Activated naive CD8-positive, alpha-beta T cell treated with anti-CD3 and anti-CD28 coated beads, Interleukin-2, amount 10 ng/mL, durations not matched to agents 7 days and 5 days (primary cell): ENCODE measurements around the gene ANKS1A. TPM values are rescaled to one million over a fixed set of nuclear protein-coding genes. Genes with fewer than 3 reads are reported as not detected.

ENCODE experiments used
- ATAC-seq: fragments of 150-1000 bp; cut with Tn5 transposase; one replicate; pipeline ENCODE4 v1.10.0; 2021; ENCODE audit warnings: low read depth, moderate library complexity
- POLR2A ChIA-PET: fragments of 350-600 bp; sonication (Branson Sonifier 250); formaldehyde crosslinking; loops from one replicate; lab custom pipeline; 2021; ENCODE audit warnings: antibody characterized with exemption; lab: Charles Lee
- DNase-seq: peaks from one replicate; pipeline ENCODE4 v3.0.0; 2021
- H3K27ac Mint-ChIP-seq: one replicate; pipeline ENCODE4 v1.8.0; 2022; ENCODE audit warnings: mild to moderate bottlenecking, mixed read lengths
- H3K27me3 Mint-ChIP-seq: one replicate; pipeline ENCODE4 v1.8.0; 2022; ENCODE audit warnings: mild to moderate bottlenecking, moderate library complexity, mixed read lengths
- H3K36me3 Mint-ChIP-seq: one replicate; pipeline ENCODE4 v1.8.0; 2021; ENCODE audit warnings: mild to moderate bottlenecking, mixed read lengths
- H3K4me1 Mint-ChIP-seq: one replicate; pipeline ENCODE4 v1.8.0; 2021; ENCODE audit warnings: mixed read lengths
- H3K4me3 Mint-ChIP-seq: one replicate; pipeline ENCODE4 v1.8.0; 2022; ENCODE audit warnings: mild to moderate bottlenecking, moderate library complexity, mixed read lengths
- H3K9me3 Mint-ChIP-seq: one replicate; pipeline ENCODE4 v1.8.0; 2021; ENCODE audit warnings: mixed read lengths
- total RNA-seq, 2 experiments: library from RNA; stranded (reverse); gene quantifications; one replicate each; pipeline ENCODE4 v1.2.3, GENCODE V29; 2021

The ANKS1A gene
- total RNA-seq, 2 experiments from 2014 or later = 8.1 to 9.3 TPM

- DNase-seq = no peak
- Mint-ChIP-seq H3K9me3 (no peaks in the 10 kb centered on the region), H3K27ac (no peak overlapping the region), H3K4me3 (no peak overlapping the region), H3K4me1 (peaks cover 16% of the 10 kb centered on the region), H3K27me3 (no peaks in the 10 kb centered on the region), H3K36me3 (no peaks in the 10 kb centered on the region)
- no peak for ATAC-seq
- POLR2A ChIA-PET = no interaction called here
Measured at GRCh38 chr6:35044761-35045421, 155.8 kb downstream of the ANKS1A start.

- H3K9me3 Mint-ChIP-seq = no peaks in the 10 kb centered on the region
- DNase-seq = no peak
- POLR2A ChIA-PET = no interaction called here
- H3K4me3 Mint-ChIP-seq = no peak overlapping the region
- no peaks in the 10 kb centered on the region for H3K36me3 Mint-ChIP-seq
- no peaks in the 10 kb centered on the region for H3K27me3 Mint-ChIP-seq
- no peak overlapping the region for H3K27ac Mint-ChIP-seq
- ATAC-seq = no peak
- H3K4me1 Mint-ChIP-seq = peaks cover 16% of the 10 kb centered on the region
Measured at GRCh38 chr6:35046103-35046502, 157.0 kb downstream of the ANKS1A start.

GRCh38 chr6:35046862-35047261 is 157.8 kb downstream of the ANKS1A start:
- H3K27ac Mint-ChIP-seq = no peak overlapping the region
- no peak overlapping the region for H3K4me3 Mint-ChIP-seq
- peaks cover 16% of the 10 kb centered on the region for H3K4me1 Mint-ChIP-seq
- POLR2A ChIA-PET = no interaction called here
- no peak for DNase-seq
- H3K36me3 Mint-ChIP-seq = no peaks in the 10 kb centered on the region
- no peaks in the 10 kb centered on the region for H3K27me3 Mint-ChIP-seq
- no peak for ATAC-seq
- H3K9me3 Mint-ChIP-seq = no peaks in the 10 kb centered on the region

GRCh38 chr6:35047265-35048011 is 158.4 kb downstream of the ANKS1A start:
- H3K36me3 Mint-ChIP-seq = no peaks in the 10 kb centered on the region
- peaks cover 16% of the 10 kb centered on the region for H3K4me1 Mint-ChIP-seq
- POLR2A ChIA-PET = interaction anchor here (0.8 kb wide), 1 partner anchor 11 kb away, joined by 3 read pairs; no protein-coding TSS in a partner anchor
- ATAC-seq (no peak), DNase-seq (no peak)
- peak overlapping the region; percentile 11 for H3K4me3 Mint-ChIP-seq
- no peaks in the 10 kb centered on the region for H3K9me3 Mint-ChIP-seq
- H3K27ac Mint-ChIP-seq = no peak overlapping the region
- no peaks in the 10 kb centered on the region for H3K27me3 Mint-ChIP-seq

GRCh38 chr6:35048031-35048613 is 159.1 kb downstream of the ANKS1A start:
- DNase-seq = no peak
- Mint-ChIP-seq H3K4me3 (no peak overlapping the region), H3K36me3 (no peaks in the 10 kb centered on the region), H3K27me3 (no peaks in the 10 kb centered on the region), H3K27ac (no peak overlapping the region), H3K9me3 (no peaks in the 10 kb centered on the region), H3K4me1 (peaks cover 16% of the 10 kb centered on the region)
- ATAC-seq = no peak
- POLR2A ChIA-PET = interaction anchor here (0.8 kb wide), 1 partner anchor 10 kb away, joined by 3 read pairs; no protein-coding TSS in a partner anchor

- peak; percentile 75 for ATAC-seq
- Mint-ChIP-seq H3K4me3 (no peak overlapping the region), H3K27ac (no peak overlapping the region), H3K4me1 (peaks cover 16% of the 10 kb centered on the region), H3K9me3 (no peaks in the 10 kb centered on the region), H3K36me3 (no peaks in the 10 kb centered on the region), H3K27me3 (no peaks in the 10 kb centered on the region)
- POLR2A ChIA-PET = no interaction called here
- peak; percentile 46 for DNase-seq
Measured at GRCh38 chr6:35048631-35049083, 159.6 kb downstream of the ANKS1A start.

- Mint-ChIP-seq H3K36me3 (no peaks in the 10 kb centered on the region), H3K27me3 (no peaks in the 10 kb centered on the region), H3K27ac (no peak overlapping the region), H3K4me1 (peaks cover 16% of the 10 kb centered on the region), H3K4me3 (no peak overlapping the region), H3K9me3 (no peaks in the 10 kb centered on the region)
- no peak for DNase-seq
- no peak for ATAC-seq
- POLR2A ChIA-PET = no interaction called here
Measured at GRCh38 chr6:35049156-35049735, 160.2 kb downstream of the ANKS1A start.

GRCh38 chr6:35049900-35050756 is 161.1 kb downstream of the ANKS1A start:
- H3K27me3 Mint-ChIP-seq = no peaks in the 10 kb centered on the region
- H3K27ac Mint-ChIP-seq = no peak overlapping the region
- H3K4me3 Mint-ChIP-seq = no peak overlapping the region
- no peak for DNase-seq
- H3K4me1 Mint-ChIP-seq = peaks cover 16% of the 10 kb centered on the region
- no peaks in the 10 kb centered on the region for H3K36me3 Mint-ChIP-seq
- POLR2A ChIA-PET = no interaction called here
- H3K9me3 Mint-ChIP-seq = no peaks in the 10 kb centered on the region
- ATAC-seq = no peak

GRCh38 chr6:35050757-35051330 is 161.8 kb downstream of the ANKS1A start:
- POLR2A ChIA-PET = no interaction called here

GRCh38 chr6:35051396-35051795 is 162.3 kb downstream of the ANKS1A start:
- no peak overlapping the region for H3K27ac Mint-ChIP-seq

More at GRCh38 chr6:35050757-35051330, 161.8 kb downstream of the ANKS1A start:
- no peaks in the 10 kb centered on the region for H3K36me3 Mint-ChIP-seq
- H3K27me3 Mint-ChIP-seq = no peaks in the 10 kb centered on the region
- H3K9me3 Mint-ChIP-seq = no peaks in the 10 kb centered on the region
- DNase-seq (no peak), ATAC-seq (no peak)
- peaks cover 16% of the 10 kb centered on the region for H3K4me1 Mint-ChIP-seq
- no peak overlapping the region for H3K4me3 Mint-ChIP-seq
- no peak overlapping the region for H3K27ac Mint-ChIP-seq

GRCh38 chr6:35051997-35052583 is 163.0 kb downstream of the ANKS1A start:
- no peak for ATAC-seq
- POLR2A ChIA-PET = no interaction called here
- no peaks in the 10 kb centered on the region for H3K36me3 Mint-ChIP-seq
- H3K9me3 Mint-ChIP-seq = no peaks in the 10 kb centered on the region
- no peak overlapping the region for H3K4me3 Mint-ChIP-seq
- H3K27ac Mint-ChIP-seq = no peak overlapping the region
- DNase-seq = no peak
- H3K27me3 Mint-ChIP-seq = no peaks in the 10 kb centered on the region
- H3K4me1 Mint-ChIP-seq = peaks cover 9% of the 10 kb centered on the region

More at GRCh38 chr6:35051396-35051795, 162.3 kb downstream of the ANKS1A start:
- H3K9me3 Mint-ChIP-seq = no peaks in the 10 kb centered on the region
- POLR2A ChIA-PET = no interaction called here
- H3K4me3 Mint-ChIP-seq = no peak overlapping the region
- H3K36me3 Mint-ChIP-seq = no peaks in the 10 kb centered on the region
- H3K27me3 Mint-ChIP-seq = no peaks in the 10 kb centered on the region
- H3K4me1 Mint-ChIP-seq = peaks cover 16% of the 10 kb centered on the region
- DNase-seq = no peak
- ATAC-seq = no peak
